Activated CD8-positive, alpha-beta T cell treated with anti-CD3 and anti-CD28 coated beads for 36 hours (primary cell): ENCODE results near the gene DGKD. TPM values are rescaled to one million over a fixed set of nuclear protein-coding genes. Genes with fewer than 3 reads are reported as not detected.
A peak's percentile ranks its signal among the peaks of the same experiment; 100 is the strongest.

ENCODE experiments used
- ATAC-seq: fragments of 200-7000 bp; cut with Tn5 transposase; one replicate; pipeline ENCODE4 v1.10.0; 2021; ENCODE audit warnings: mild to moderate bottlenecking, moderate library complexity
- CTCF ChIA-PET: fragments of 350-600 bp; sonication (Branson Sonifier 250); formaldehyde crosslinking; loops from one replicate; lab custom pipeline; 2021; ENCODE audit warnings: antibody characterized with exemption; lab: Charles Lee
- POLR2A ChIA-PET: fragments of 350-600 bp; sonication (Branson Sonifier 250); formaldehyde crosslinking; loops from one replicate; lab custom pipeline; 2021; ENCODE audit warnings: antibody characterized with exemption; lab: Charles Lee
- DNase-seq: peaks from one replicate; pipeline ENCODE4 v3.0.0-alpha.2; 2020
- H3K27ac Mint-ChIP-seq: one replicate; pipeline ENCODE4 v1.8.0; 2021; ENCODE audit warnings: mild to moderate bottlenecking, mixed read lengths
- H3K27me3 Mint-ChIP-seq: one replicate; pipeline ENCODE4 v1.8.0; 2021; ENCODE audit warnings: mixed read lengths
- H3K36me3 Mint-ChIP-seq: one replicate; pipeline ENCODE4 v1.8.0; 2021; ENCODE audit warnings: low read depth, mixed read lengths
- H3K4me1 Mint-ChIP-seq: one replicate; pipeline ENCODE4 v1.8.0; 2021; ENCODE audit warnings: low read depth, mixed read lengths
- H3K4me3 Mint-ChIP-seq: one replicate; pipeline ENCODE4 v1.8.0; 2021; ENCODE audit warnings: mild to moderate bottlenecking, moderate library complexity, mixed read lengths
- H3K9me3 Mint-ChIP-seq: one replicate; pipeline ENCODE4 v1.8.0; 2021; ENCODE audit warnings: mixed read lengths
- CTCF ChIP-seq: fragments of 200-600 bp; IDR thresholded peaks from one replicate; pipeline ENCODE4 v1.8.0; 2022; ENCODE audit warnings: antibody characterized with exemption, mild to moderate bottlenecking
- intact Hi-C: fragments of 100-400 bp; cut with micrococcal nuclease; formaldehyde crosslinking; loops from one replicate; pipeline ENCODE4 v1.10.0; 2022
- total RNA-seq, 2 experiments: library from RNA; stranded (reverse); gene quantifications; one replicate each; pipeline ENCODE4 v1.2.3, GENCODE V29; 2021

Gene DGKD
- total RNA-seq, 2 experiments from 2014 or later, result 89.6 to 99.5 TPM

- POLR2A ChIA-PET, result interaction anchor here (0.6 to 2.8 kb wide), 13 partner anchors 8 to 158 kb away, joined by 3 to 11 read pairs (median 4); no protein-coding TSS in a partner anchor
- Mint-ChIP-seq H3K4me3 (peak overlapping the region; percentile 71), H3K36me3 (peaks cover 48% of the 10 kb centered on the region), H3K9me3 (no peaks in the 10 kb centered on the region), H3K27ac (peak overlapping the region; percentile 88), H3K4me1 (peaks cover 91% of the 10 kb centered on the region), H3K27me3 (no peaks in the 10 kb centered on the region)
- ATAC-seq (peak; percentile 17), DNase-seq (peak; percentile 70)
- no peak for TF ChIP-seq CTCF
- CTCF ChIA-PET, result interaction anchor here (0.9 to 15.4 kb wide), 8 partner anchors 10 to 152 kb away, joined by 3 to 183 read pairs (median 4); no protein-coding TSS in a partner anchor
- intact Hi-C loops, result no loop called here
Observed at GRCh38 chr2:233419602-233420391, 65.5 kb downstream of the DGKD start.

- Mint-ChIP-seq H3K36me3 (peaks cover 44% of the 10 kb centered on the region), H3K27me3 (no peaks in the 10 kb centered on the region), H3K9me3 (peaks cover 6% of the 10 kb centered on the region), H3K27ac (peak overlapping the region; percentile 82), H3K4me1 (peaks cover 85% of the 10 kb centered on the region), H3K4me3 (peak overlapping the region; percentile 34)
- ChIA-PET POLR2A (interaction anchor here (1.0 to 2.8 kb wide), 6 partner anchors 8 to 361 kb away, joined by 4 to 11 read pairs (median 4); no protein-coding TSS in a partner anchor), CTCF (interaction anchor here (1.1 to 15.4 kb wide), 4 partner anchors 8 to 22 kb away, joined by 3 to 183 read pairs (median 16); no protein-coding TSS in a partner anchor)
- intact Hi-C loops, result no loop called here
- ATAC-seq (no peak), DNase-seq (no peak)
- no peak for TF ChIP-seq CTCF
Observed at GRCh38 chr2:233421091-233421816, 67.0 kb downstream of the DGKD start.

GRCh38 chr2:233422050-233422639, 67.9 kb downstream of the DGKD start:
- DNase-seq, result peak; percentile 75
- H3K9me3 Mint-ChIP-seq, result peaks cover 13% of the 10 kb centered on the region
- H3K4me3 Mint-ChIP-seq, result peak overlapping the region; percentile 34
- H3K27me3 Mint-ChIP-seq, result no peaks in the 10 kb centered on the region
- CTCF ChIA-PET, result interaction anchor here (0.9 to 15.4 kb wide), 4 partner anchors 9 to 64 kb away, joined by 3 to 183 read pairs (median 16); no protein-coding TSS in a partner anchor
- H3K36me3 Mint-ChIP-seq, result peaks cover 49% of the 10 kb centered on the region
- peak overlapping the region; percentile 82 for H3K27ac Mint-ChIP-seq
- H3K4me1 Mint-ChIP-seq, result peaks cover 89% of the 10 kb centered on the region
- no peak for TF ChIP-seq CTCF
- peak; percentile 66 for ATAC-seq
- intact Hi-C loops, result no loop called here
- POLR2A ChIA-PET, result interaction anchor here (0.9 to 2.8 kb wide), 7 partner anchors 12 to 362 kb away, joined by 3 to 11 read pairs (median 4); no protein-coding TSS in a partner anchor

- H3K36me3 Mint-ChIP-seq, result peaks cover 54% of the 10 kb centered on the region
- no peaks in the 10 kb centered on the region for H3K27me3 Mint-ChIP-seq
- H3K4me1 Mint-ChIP-seq, result peaks cover 90% of the 10 kb centered on the region
- ATAC-seq, result no peak
- peaks cover 13% of the 10 kb centered on the region for H3K9me3 Mint-ChIP-seq
- no peak for TF ChIP-seq CTCF
- POLR2A ChIA-PET, result interaction anchor here (0.9 to 1.9 kb wide), 4 partner anchors 18 to 362 kb away, joined by 3 to 4 read pairs (median 4); no protein-coding TSS in a partner anchor
- DNase-seq, result no peak
- intact Hi-C loops, result no loop called here
- H3K4me3 Mint-ChIP-seq, result no peak overlapping the region
- H3K27ac Mint-ChIP-seq, result peak overlapping the region; percentile 82
- CTCF ChIA-PET, result interaction anchor here (0.9 to 15.4 kb wide), 5 partner anchors 10 to 65 kb away, joined by 3 to 183 read pairs (median 4); no protein-coding TSS in a partner anchor
Observed at GRCh38 chr2:233422649-233423551, 68.6 kb downstream of the DGKD start.
